Liver (tissue), 9 donors: ENCODE measurements around the gene SRC. TPM values are rescaled to one million over a fixed set of nuclear protein-coding genes. Genes with fewer than 3 reads are reported as not detected.

Experiments used
- DNase-seq: peaks from one replicate; pipeline ENCODE4 v3.0.0-alpha.2; 2017; ENCODE audit warnings: low spot score
- H3K27ac ChIP-seq, 2 donors: one replicate each; pipeline ENCODE4 v1.7.0; 2013; ENCODE audit warnings: inconsistent platforms in 2 of 2, low read length in 2 of 2, control low read depth in 1 of 2, low read depth in 1 of 2, mild to moderate bottlenecking in 1 of 2
- H3K27me3 ChIP-seq, 4 donors: one replicate each; pipeline versions ENCODE4 v1.6.1 to v1.7.0; 2013; ENCODE audit warnings: low read length in 3 of 4, inconsistent platforms in 1 of 4, mild to moderate bottlenecking in 1 of 4, moderate library complexity in 1 of 4; ENCODE audit not compliant: control insufficient read depth in 4 of 4, insufficient read depth in 4 of 4
- H3K36me3 ChIP-seq, 4 donors: one replicate each; pipeline versions ENCODE4 v1.6.1 to v1.7.0; 2013; ENCODE audit warnings: low read length in 3 of 4, mild to moderate bottlenecking in 3 of 4, low read depth in 1 of 4, moderate library complexity in 1 of 4; ENCODE audit not compliant: control insufficient read depth in 4 of 4, insufficient read depth in 3 of 4
- H3K4me1 ChIP-seq, 4 donors: one replicate each; pipeline versions ENCODE4 v1.6.1 to v1.7.0; 2013; ENCODE audit warnings: low read length in 3 of 4, mild to moderate bottlenecking in 3 of 4, moderate library complexity in 1 of 4; ENCODE audit not compliant: control insufficient read depth in 4 of 4, insufficient read depth in 4 of 4
- H3K4me3 ChIP-seq, 3 donors: one replicate each; pipeline versions ENCODE4 v1.6.1 to v1.7.0; 2013; ENCODE audit warnings: low read length in 3 of 3, control low read depth in 1 of 3, low read depth in 1 of 3, mild to moderate bottlenecking in 1 of 3
- H3K9ac ChIP-seq, 2 donors: one replicate each; pipeline ENCODE4 v1.7.0; 2013; ENCODE audit warnings: low read length in 2 of 2, mild to moderate bottlenecking in 2 of 2, moderate library complexity in 2 of 2, control low read depth in 1 of 2, low read depth in 1 of 2
- H3K9me3 ChIP-seq, 4 donors: one replicate each; pipeline versions ENCODE4 v1.6.1 to v1.7.0; 2013; ENCODE audit warnings: low read length in 3 of 4; ENCODE audit not compliant: control insufficient read depth in 4 of 4
- HNF4G ChIP-seq: IDR thresholded peaks from 2 replicates; pipeline ENCODE4 v1.6.1; 2016; ENCODE audit warnings: antibody characterized with exemption
- JUND ChIP-seq, 2 donors: IDR thresholded peaks; 2 replicates each; pipeline ENCODE4 v1.6.1; 2016; ENCODE audit warnings: antibody characterized with exemption in 2 of 2
- MAX ChIP-seq: IDR thresholded peaks from 2 replicates; pipeline ENCODE4 v1.6.1; 2016; ENCODE audit warnings: antibody characterized with exemption
- NR2F2 ChIP-seq: IDR thresholded peaks from 2 replicates; pipeline ENCODE4 v1.6.1; 2016; ENCODE audit warnings: antibody characterized with exemption
- RXRA ChIP-seq, 2 donors: IDR thresholded peaks; 2 replicates each; pipeline ENCODE4 v1.6.1; 2017 to 2018; ENCODE audit warnings: antibody characterized with exemption in 2 of 2, mild to moderate bottlenecking in 1 of 2
- SP1 ChIP-seq: IDR thresholded peaks from 2 replicates; pipeline ENCODE4 v1.6.1; 2018; ENCODE audit warnings: antibody characterized with exemption, mild to moderate bottlenecking
- TAF1 ChIP-seq: conservative IDR thresholded peaks from 2 replicates; pipeline ENCODE4 v1.6.1; 2016; ENCODE audit warnings: antibody characterized with exemption, mild to moderate bottlenecking
- YY1 ChIP-seq: IDR thresholded peaks from 2 replicates; pipeline ENCODE4 v1.6.1; 2016; ENCODE audit warnings: antibody characterized with exemption, mild to moderate bottlenecking
- WGBS: extraction: QIAGEN DNeasy Blood & Tissue Kit; methylation state at CpG from one replicate; pipeline ENCODE4 v1.1.7; 2013; 5-methylcytosine and 5-hydroxymethylcytosine counted together
- polyA plus RNA-seq, 2 donors: library from polyadenylated mRNA; stranded (reverse) in 1 of 2; unstranded in 1 of 2; fragments of 200-250 nt in 1 of 2; fragments of >200 nt in 1 of 2; fragmentation: Nextera tagmentation in 1 of 2; extraction: Ambion mirVana in 1 of 2; gene quantifications; one replicate each; pipeline versions ENCODE4 v1.2.1 to v1.2.3, GENCODE V29; 2013 to 2015
- total RNA-seq, 2 donors: library from RNA; depleted of rRNA; stranded (reverse); fragments of >200 nt; gene quantifications; one replicate each; pipeline ENCODE4 v1.2.3, GENCODE V29; 2014
- TF ChIP-seq, protein P1 (sequence below): IDR thresholded peaks from 2 replicates; pipeline ENCODE4 v1.6.1; 2016; ENCODE audit warnings: antibody characterized with exemption, mild to moderate bottlenecking
- TF ChIP-seq, protein P2 (sequence below): IDR thresholded peaks from 2 replicates; pipeline ENCODE4 v1.6.1; 2016; ENCODE audit warnings: antibody characterized with exemption
- TF ChIP-seq, protein P3 (sequence below): fragments of 150-350 bp; IDR thresholded peaks from 2 replicates; pipeline ENCODE4 v1.5.1; 2017; ENCODE audit warnings: improper control_type of control experiment, low read depth, low read length; ENCODE audit not compliant: missing input control
- donor health status: healthy.
- donor health status: healthy.
- donor health status: healthy.
- donor health status: healthy.
- donor health status: healthy.

SRC gene
- total and polyA plus RNA-seq, 4 donors = 3.3 to 21.2 (median 5.4) TPM

GRCh38 chr20:37342231-37343177, 3.4 kb upstream of the SRC start:
- no peak for DNase-seq
- TF ChIP-seq SP1 (no peak), JUND (IDR thresholded peaks at IDR 0.05) (no peak), RXRA (IDR thresholded peaks at IDR 0.05) (no peak), TAF1 (no peak), NR2F2 (no peak), HNF4G (no peak), MAX (no peak)
- TF ChIP-seq, protein P1, sequence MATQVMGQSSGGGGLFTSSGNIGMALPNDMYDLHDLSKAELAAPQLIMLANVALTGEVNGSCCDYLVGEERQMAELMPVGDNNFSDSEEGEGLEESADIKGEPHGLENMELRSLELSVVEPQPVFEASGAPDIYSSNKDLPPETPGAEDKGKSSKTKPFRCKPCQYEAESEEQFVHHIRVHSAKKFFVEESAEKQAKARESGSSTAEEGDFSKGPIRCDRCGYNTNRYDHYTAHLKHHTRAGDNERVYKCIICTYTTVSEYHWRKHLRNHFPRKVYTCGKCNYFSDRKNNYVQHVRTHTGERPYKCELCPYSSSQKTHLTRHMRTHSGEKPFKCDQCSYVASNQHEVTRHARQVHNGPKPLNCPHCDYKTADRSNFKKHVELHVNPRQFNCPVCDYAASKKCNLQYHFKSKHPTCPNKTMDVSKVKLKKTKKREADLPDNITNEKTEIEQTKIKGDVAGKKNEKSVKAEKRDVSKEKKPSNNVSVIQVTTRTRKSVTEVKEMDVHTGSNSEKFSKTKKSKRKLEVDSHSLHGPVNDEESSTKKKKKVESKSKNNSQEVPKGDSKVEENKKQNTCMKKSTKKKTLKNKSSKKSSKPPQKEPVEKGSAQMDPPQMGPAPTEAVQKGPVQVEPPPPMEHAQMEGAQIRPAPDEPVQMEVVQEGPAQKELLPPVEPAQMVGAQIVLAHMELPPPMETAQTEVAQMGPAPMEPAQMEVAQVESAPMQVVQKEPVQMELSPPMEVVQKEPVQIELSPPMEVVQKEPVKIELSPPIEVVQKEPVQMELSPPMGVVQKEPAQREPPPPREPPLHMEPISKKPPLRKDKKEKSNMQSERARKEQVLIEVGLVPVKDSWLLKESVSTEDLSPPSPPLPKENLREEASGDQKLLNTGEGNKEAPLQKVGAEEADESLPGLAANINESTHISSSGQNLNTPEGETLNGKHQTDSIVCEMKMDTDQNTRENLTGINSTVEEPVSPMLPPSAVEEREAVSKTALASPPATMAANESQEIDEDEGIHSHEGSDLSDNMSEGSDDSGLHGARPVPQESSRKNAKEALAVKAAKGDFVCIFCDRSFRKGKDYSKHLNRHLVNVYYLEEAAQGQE = no peak
- TF ChIP-seq, protein P2, sequence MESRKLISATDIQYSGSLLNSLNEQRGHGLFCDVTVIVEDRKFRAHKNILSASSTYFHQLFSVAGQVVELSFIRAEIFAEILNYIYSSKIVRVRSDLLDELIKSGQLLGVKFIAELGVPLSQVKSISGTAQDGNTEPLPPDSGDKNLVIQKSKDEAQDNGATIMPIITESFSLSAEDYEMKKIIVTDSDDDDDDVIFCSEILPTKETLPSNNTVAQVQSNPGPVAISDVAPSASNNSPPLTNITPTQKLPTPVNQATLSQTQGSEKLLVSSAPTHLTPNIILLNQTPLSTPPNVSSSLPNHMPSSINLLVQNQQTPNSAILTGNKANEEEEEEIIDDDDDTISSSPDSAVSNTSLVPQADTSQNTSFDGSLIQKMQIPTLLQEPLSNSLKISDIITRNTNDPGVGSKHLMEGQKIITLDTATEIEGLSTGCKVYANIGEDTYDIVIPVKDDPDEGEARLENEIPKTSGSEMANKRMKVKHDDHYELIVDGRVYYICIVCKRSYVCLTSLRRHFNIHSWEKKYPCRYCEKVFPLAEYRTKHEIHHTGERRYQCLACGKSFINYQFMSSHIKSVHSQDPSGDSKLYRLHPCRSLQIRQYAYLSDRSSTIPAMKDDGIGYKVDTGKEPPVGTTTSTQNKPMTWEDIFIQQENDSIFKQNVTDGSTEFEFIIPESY = no peak
- H3K27me3 ChIP-seq = no peaks in the 10 kb centered on the region
- H3K4me3 ChIP-seq = no peak overlapping the region
- H3K27ac ChIP-seq = no peak overlapping the region
- H3K36me3 ChIP-seq = no peaks in the 10 kb centered on the region
- no peaks in the 10 kb centered on the region for H3K9me3 ChIP-seq
- 91% methylated on average over 4 of the region's 4 CpGs for WGBS
- no peak overlapping the region for H3K9ac ChIP-seq
- peaks cover 2 to 14% (median 8%) of the 10 kb centered on the region in 4 donors for H3K4me1 ChIP-seq

DNA sequence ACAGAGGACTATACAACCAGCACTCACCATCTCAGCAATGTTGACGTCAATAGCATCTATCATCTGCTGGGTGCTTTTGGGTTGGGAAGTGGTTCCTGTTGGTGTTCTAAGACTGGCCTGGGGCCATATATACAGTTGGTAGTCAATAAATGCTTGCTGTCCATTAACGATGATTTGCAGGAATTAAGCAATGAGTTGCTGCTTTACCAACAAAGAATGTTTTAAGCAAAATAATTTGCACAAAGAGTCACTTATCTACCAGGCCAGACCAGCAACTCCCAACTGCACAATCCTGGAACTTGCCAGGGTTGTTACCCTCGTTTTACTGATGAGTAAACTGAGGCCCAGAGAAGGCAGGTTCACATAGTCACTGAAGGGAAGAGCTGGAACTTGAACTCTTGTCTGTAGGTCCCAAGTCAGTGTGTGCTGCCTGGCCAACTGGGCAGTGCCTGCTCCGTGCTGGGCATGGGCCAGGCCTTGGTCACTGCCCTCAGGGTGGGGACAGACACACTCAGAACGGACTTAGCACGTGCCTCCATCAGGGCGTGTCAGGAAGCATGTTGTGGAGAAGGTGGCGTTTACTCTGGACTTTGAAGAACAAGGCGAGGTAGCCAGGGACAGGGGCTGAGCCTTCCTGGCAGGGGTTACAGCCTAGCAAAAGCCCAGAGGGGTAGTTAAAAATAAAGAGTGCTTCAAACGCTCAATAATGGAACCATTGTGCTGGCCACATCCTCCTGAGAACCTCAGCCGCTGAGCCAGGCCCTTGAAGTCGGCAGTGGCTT, 2.5 kb upstream of the SRC start:
- peak; percentile 32 for DNase-seq
- Histone ChIP-seq H3K9ac (no peak overlapping the region), H3K9me3 (no peaks in the 10 kb centered on the region), H3K27ac (no peak overlapping the region), H3K4me3 (no peak overlapping the region), H3K4me1 (peaks cover 2 to 14% (median 8%) of the 10 kb centered on the region in 4 donors), H3K36me3 (no peaks in the 10 kb centered on the region), H3K27me3 (no peaks in the 10 kb centered on the region)
- TF ChIP-seq, protein P3, sequence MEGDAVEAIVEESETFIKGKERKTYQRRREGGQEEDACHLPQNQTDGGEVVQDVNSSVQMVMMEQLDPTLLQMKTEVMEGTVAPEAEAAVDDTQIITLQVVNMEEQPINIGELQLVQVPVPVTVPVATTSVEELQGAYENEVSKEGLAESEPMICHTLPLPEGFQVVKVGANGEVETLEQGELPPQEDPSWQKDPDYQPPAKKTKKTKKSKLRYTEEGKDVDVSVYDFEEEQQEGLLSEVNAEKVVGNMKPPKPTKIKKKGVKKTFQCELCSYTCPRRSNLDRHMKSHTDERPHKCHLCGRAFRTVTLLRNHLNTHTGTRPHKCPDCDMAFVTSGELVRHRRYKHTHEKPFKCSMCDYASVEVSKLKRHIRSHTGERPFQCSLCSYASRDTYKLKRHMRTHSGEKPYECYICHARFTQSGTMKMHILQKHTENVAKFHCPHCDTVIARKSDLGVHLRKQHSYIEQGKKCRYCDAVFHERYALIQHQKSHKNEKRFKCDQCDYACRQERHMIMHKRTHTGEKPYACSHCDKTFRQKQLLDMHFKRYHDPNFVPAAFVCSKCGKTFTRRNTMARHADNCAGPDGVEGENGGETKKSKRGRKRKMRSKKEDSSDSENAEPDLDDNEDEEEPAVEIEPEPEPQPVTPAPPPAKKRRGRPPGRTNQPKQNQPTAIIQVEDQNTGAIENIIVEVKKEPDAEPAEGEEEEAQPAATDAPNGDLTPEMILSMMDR = no peak
- TF ChIP-seq YY1 (no peak), JUND (IDR thresholded peaks at IDR 0.05) (no peak)
- 67% methylated on average over 12 of the region's 12 CpGs for WGBS
